Measurements from ENCODE around the gene SLC23A2.
"Not testable (repeated sequence)": the region's sequence is repeated elsewhere in the genome, so short reads cannot be mapped to it uniquely, and the experiment has no call there.

Gene SLC23A2

GRCh38 chr20:5001174-5002076, at the start of gene SLC23A2:
Gene SLC23A2 (minus strand): TSS chr20:5001510. CDS start chr20:4932562, 68,948 bp downstream.
- peak in 1 of 2 experiments; percentile 40 for DNase-seq

GRCh38 chr20:5046656-5047339, 45.5 kb upstream of the SLC23A2 start:
- DNase-seq, result no peak

GRCh38 chr20:5045906-5046305, 44.6 kb upstream of the SLC23A2 start:
- DNase-seq, result no peak

GRCh38 chr20:5044075-5044620, 42.8 kb upstream of the SLC23A2 start:
- no peak for DNase-seq

- no peak for DNase-seq
These were observed 40.1 kb upstream of the SLC23A2 start for GRCh38 chr20:5041433-5041832.

GRCh38 chr20:5040345-5040744, 39.0 kb upstream of the SLC23A2 start:
- no peak for DNase-seq

GRCh38 chr20:5039889-5040288, 38.6 kb upstream of the SLC23A2 start:
- DNase-seq, result no peak

- no peak for DNase-seq
These were observed 37.9 kb upstream of the SLC23A2 start for GRCh38 chr20:5039255-5039657.

GRCh38 chr20:5036828-5037227, 35.5 kb upstream of the SLC23A2 start:
- no peak for DNase-seq

GRCh38 chr20:5035518-5035917, 34.2 kb upstream of the SLC23A2 start:
- DNase-seq, result not testable (repeated sequence)

GRCh38 chr20:5033566-5033965, 32.3 kb upstream of the SLC23A2 start:
- DNase-seq, result no peak

- not testable (repeated sequence) for DNase-seq
These were observed 30.4 kb upstream of the SLC23A2 start for GRCh38 chr20:5031701-5032100.

GRCh38 chr20:5031206-5031557, 29.9 kb upstream of the SLC23A2 start:
- no peak for DNase-seq

- DNase-seq, result no peak
These were observed 29.3 kb upstream of the SLC23A2 start for GRCh38 chr20:5030348-5031205.

GRCh38 chr20:5028258-5029059, 27.1 kb upstream of the SLC23A2 start:
- not testable (repeated sequence) for DNase-seq

GRCh38 chr20:5024982-5025381, 23.7 kb upstream of the SLC23A2 start:
- no peak for DNase-seq

GRCh38 chr20:5024103-5024502, 22.8 kb upstream of the SLC23A2 start:
- no peak for DNase-seq

- DNase-seq, result not testable (repeated sequence)
These were observed 21.9 kb upstream of the SLC23A2 start for GRCh38 chr20:5023171-5023570.

- no peak for DNase-seq
These were observed 19.4 kb upstream of the SLC23A2 start for GRCh38 chr20:5020760-5021159.

- DNase-seq, result no peak
These were observed 12.6 kb upstream of the SLC23A2 start for GRCh38 chr20:5013682-5014447.

- no peak for DNase-seq
These were observed 7.4 kb upstream of the SLC23A2 start for GRCh38 chr20:5008759-5009158.
